ENCODE measurements around the gene NADSYN1.
A peak's percentile ranks its signal among the peaks of the same experiment; 100 is the strongest.

The NADSYN1 gene

GRCh38 chr11:71452199-71453036 lies 585 bp upstream of the NADSYN1 start:
- DNase-seq: peak; percentile 92

GRCh38 chr11:71453918-71454304 lies 908 bp downstream of the NADSYN1 start:
- DNase-seq: no peak

- no peak for DNase-seq
These were observed 1.6 kb downstream of the NADSYN1 start for GRCh38 chr11:71454470-71455113.

GRCh38 chr11:71456294-71456693 lies 3.3 kb downstream of the NADSYN1 start:
- no peak for DNase-seq

GRCh38 chr11:71456831-71457230 lies 3.8 kb downstream of the NADSYN1 start:
- no peak for DNase-seq

GRCh38 chr11:71458146-71459070 lies 5.4 kb downstream of the NADSYN1 start:
- DNase-seq: no peak

GRCh38 chr11:71459076-71459766 lies 6.2 kb downstream of the NADSYN1 start:
- DNase-seq: no peak

- DNase-seq: no peak
These were observed 6.8 kb downstream of the NADSYN1 start for GRCh38 chr11:71459767-71460320.

- no peak for DNase-seq
These were observed 8.7 kb downstream of the NADSYN1 start for GRCh38 chr11:71461696-71462095.

- no peak for DNase-seq
These were observed 9.7 kb downstream of the NADSYN1 start for GRCh38 chr11:71462726-71463125.

- no peak for DNase-seq
These were observed 10.6 kb downstream of the NADSYN1 start for GRCh38 chr11:71463331-71464211.

- DNase-seq: no peak
These were observed 12.1 kb downstream of the NADSYN1 start for GRCh38 chr11:71465054-71465453.

- DNase-seq: no peak
These were observed 13.4 kb downstream of the NADSYN1 start for GRCh38 chr11:71466358-71466757.

- DNase-seq: no peak
These were observed 14.2 kb downstream of the NADSYN1 start for GRCh38 chr11:71467164-71467563.

- DNase-seq: no peak
These were observed 17.9 kb downstream of the NADSYN1 start for GRCh38 chr11:71470946-71471345.

- DNase-seq: no peak
These were observed 19.4 kb downstream of the NADSYN1 start for GRCh38 chr11:71472357-71472885.

GRCh38 chr11:71472941-71473792 lies 20.2 kb downstream of the NADSYN1 start:
- DNase-seq: no peak

- DNase-seq: no peak
These were observed 20.7 kb downstream of the NADSYN1 start for GRCh38 chr11:71473793-71474080.

GRCh38 chr11:71474141-71474770 lies 21.3 kb downstream of the NADSYN1 start:
- no peak for DNase-seq

All from DMS79 treated with DMSO at 0.1 percent for 48 hours (cell line).